ENCODE results near the gene PAIP2. TPM values are rescaled to one million over a fixed set of nuclear protein-coding genes. Genes with fewer than 3 reads are reported as not detected.

The PAIP2 gene
- total and polyA plus RNA-seq, 7 experiments from 2014 or later, result 88.8 to 417 (median 119) TPM

DNA sequence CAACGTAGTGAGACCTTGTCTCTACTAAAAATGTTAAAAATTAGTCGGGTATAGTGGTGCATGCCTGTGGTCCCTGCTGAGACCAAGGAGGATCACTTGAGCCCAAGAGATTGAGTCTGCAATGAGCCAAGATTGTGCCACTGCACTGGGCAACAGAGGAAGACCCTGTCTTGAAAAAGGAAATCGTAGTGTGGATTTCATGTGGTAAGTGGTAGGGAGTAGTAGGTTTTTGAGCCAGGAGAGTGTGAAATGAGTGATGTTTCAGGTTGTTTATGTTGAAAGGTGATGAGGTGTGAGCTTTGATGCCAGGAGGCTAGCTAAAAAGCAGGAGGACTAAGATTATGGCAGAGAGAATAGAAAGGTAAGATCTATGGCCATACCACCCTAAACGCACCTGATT is 42.2 kb upstream of the PAIP2 start:
- no peak for DNase-seq
- peak; percentile 38 for ATAC-seq
- Histone ChIP-seq H3K27ac (ENCODE audit: low read depth, low read length) (peak overlapping the region; percentile 22), H3K9me3 (ENCODE audit: control insufficient read depth in 2 of 3, low read length in 3 of 3) (no peaks in the 10 kb centered on the region), H3K36me3 (ENCODE audit: control insufficient read depth in 2 of 3, insufficient read depth in 3 of 3, low read length in 3 of 3) (peaks cover 0 to 3% (median 0%) of the 10 kb centered on the region in 3 experiments), H3K4me1 (ENCODE audit: control insufficient read depth in 2 of 2, insufficient read depth in 2 of 2, low read length in 2 of 2) (peaks cover 70 to 72% of the 10 kb centered on the region in 2 donors), H3K27me3 (ENCODE audit: control insufficient read depth in 2 of 2, insufficient read depth in 2 of 2, low read length in 2 of 2) (no peaks in the 10 kb centered on the region), H3K4me3 (ENCODE audit: low read length) (peak overlapping the region; percentile 8)
- intact Hi-C loops (cut with micrococcal nuclease), result loop anchor here (10.0 kb wide), 3 partner anchors 545 to 1545 kb away; partner anchors contain the start of genes BRD8 (in 1 of the 2), HNRNPA0 (in 1 of the 2) and KIF20A (in 1 of the 2)
- ChIA-PET CTCF (interaction anchor here (0.6 to 1.0 kb wide), 2 partner anchors 18 to 994 kb away, joined by 3 to 7 read pairs; no protein-coding TSS in a partner anchor), POLR2A (interaction anchor here (0.6 to 2.1 kb wide), 4 partner anchors 20 to 48 kb away, joined by 3 to 14 read pairs (median 3); partner anchors contain the start of gene PAIP2)
- Mint-ChIP-seq H3K36me3 (peaks cover 0 to 14% (median 4%) of the 10 kb centered on the region in 5 donors), H3K27ac (peak overlapping the region; percentile 7 to 83 (median 24)), H3K4me1 (peaks cover 64 to 95% (median 92%) of the 10 kb centered on the region in 7 donors), H3K4me3 (peak overlapping the region; percentile 18 to 99 (median 77)), H3K9me3 (peaks cover 0 to 4% (median 0%) of the 10 kb centered on the region in 11 donors), H3K27me3 (no peaks in the 10 kb centered on the region)

DNA sequence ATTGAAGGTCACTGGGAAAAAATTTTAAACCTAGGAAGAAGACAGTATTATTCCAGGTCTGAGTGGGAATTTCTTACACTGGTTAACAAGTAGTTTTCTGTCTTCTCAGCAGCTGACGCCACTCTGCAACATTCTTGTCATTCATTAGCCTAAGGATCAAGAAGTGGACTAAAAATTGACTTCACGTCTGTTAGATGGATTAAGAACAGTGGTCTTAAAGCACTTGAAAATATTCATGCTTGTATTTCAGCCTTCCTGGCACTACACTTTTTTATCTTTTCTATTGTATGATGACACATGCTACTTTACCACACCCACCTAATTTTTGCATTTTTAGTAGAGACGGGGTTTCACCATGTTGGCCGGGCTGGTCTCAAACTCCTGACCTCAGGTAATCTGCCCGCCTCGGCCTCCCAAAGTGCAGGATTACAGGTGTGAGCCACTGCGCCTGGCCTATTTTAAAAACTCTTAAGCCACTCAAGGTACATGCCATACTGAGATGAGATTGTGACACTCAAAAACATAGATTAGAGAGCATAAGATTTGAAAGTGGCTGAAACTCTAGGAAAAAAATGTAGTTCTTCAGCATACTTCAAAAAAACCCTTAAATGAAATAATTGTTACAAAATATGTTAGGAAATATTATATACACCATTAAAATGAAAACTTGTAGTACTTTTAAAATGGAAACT is 39.7 kb upstream of the PAIP2 start:
- peak overlapping the region in 5 of 9 donors; percentile 33 to 88 (median 56) for H3K27ac Mint-ChIP-seq
- ChIA-PET CTCF (no interaction called here), POLR2A (interaction anchor here (0.8 to 6.9 kb wide), 3 partner anchors 7 to 28 kb away, joined by 3 to 67 read pairs (median 4); partner anchors contain the start of gene MATR3)
- Histone ChIP-seq H3K9me3 (ENCODE audit: control insufficient read depth in 2 of 3, low read length in 3 of 3) (no peaks in the 10 kb centered on the region), H3K4me1 (ENCODE audit: control insufficient read depth in 2 of 2, insufficient read depth in 2 of 2, low read length in 2 of 2) (peaks cover 75 to 85% of the 10 kb centered on the region in 2 donors), H3K27me3 (ENCODE audit: control insufficient read depth in 2 of 2, insufficient read depth in 2 of 2, low read length in 2 of 2) (no peaks in the 10 kb centered on the region), H3K27ac (ENCODE audit: low read depth, low read length) (peak overlapping the region; percentile 20), H3K4me3 (ENCODE audit: low read length) (no peak overlapping the region), H3K36me3 (ENCODE audit: control insufficient read depth in 2 of 3, insufficient read depth in 3 of 3, low read length in 3 of 3) (no peaks in the 10 kb centered on the region)
- peaks cover 64 to 100% (median 97%) of the 10 kb centered on the region in 7 donors for H3K4me1 Mint-ChIP-seq
- peaks cover 0 to 4% (median 0%) of the 10 kb centered on the region in 11 donors for H3K9me3 Mint-ChIP-seq
- intact Hi-C loops (cut with micrococcal nuclease), result loop anchor here in 1 of 2 donors (1.0 kb wide), 1 partner anchor 8 kb away; no protein-coding TSS in a partner anchor
- DNase-seq (no peak), ATAC-seq (no peak)
- H3K27me3 Mint-ChIP-seq, result no peaks in the 10 kb centered on the region
- peak overlapping the region in 9 of 10 donors; percentile 45 to 93 (median 69) for H3K4me3 Mint-ChIP-seq
- H3K36me3 Mint-ChIP-seq, result peaks cover 0 to 9% (median 3%) of the 10 kb centered on the region in 5 donors

- Mint-ChIP-seq H3K36me3 (peaks cover 0 to 18% (median 6%) of the 10 kb centered on the region in 5 donors), H3K27ac (peak overlapping the region in 7 of 9 donors; percentile 13 to 86 (median 34)), H3K9me3 (peaks cover 0 to 7% (median 0%) of the 10 kb centered on the region in 11 donors), H3K4me3 (peak overlapping the region in 9 of 10 donors; percentile 22 to 93 (median 64)), H3K27me3 (no peaks in the 10 kb centered on the region), H3K4me1 (peaks cover 59 to 99% (median 94%) of the 10 kb centered on the region in 7 donors)
- peak overlapping the region; percentile 20 for H3K27ac ChIP-seq (ENCODE audit: low read depth, low read length)
- H3K4me3 ChIP-seq (ENCODE audit: low read length), result no peak overlapping the region
- no peaks in the 10 kb centered on the region for H3K36me3 ChIP-seq (ENCODE audit: control insufficient read depth in 2 of 3, insufficient read depth in 3 of 3, low read length in 3 of 3)
- H3K9me3 ChIP-seq (ENCODE audit: control insufficient read depth in 2 of 3, low read length in 3 of 3), result no peaks in the 10 kb centered on the region
- intact Hi-C loops (cut with micrococcal nuclease), result loop anchor here (1.0 kb wide), 2 partner anchors 8 to 10 kb away; no protein-coding TSS in a partner anchor
- ChIA-PET POLR2A (interaction anchor here (0.6 to 6.9 kb wide), 9 partner anchors 8 to 1265 kb away, joined by 3 to 67 read pairs (median 3); partner anchors contain the start of genes MATR3 and PAIP2), CTCF (interaction anchor here (0.7 to 1.0 kb wide), 5 partner anchors 18 to 164 kb away, joined by 3 read pairs; no protein-coding TSS in a partner anchor)
- ATAC-seq (no peak), DNase-seq (no peak)
- no peaks in the 10 kb centered on the region for H3K27me3 ChIP-seq (ENCODE audit: control insufficient read depth in 2 of 2, insufficient read depth in 2 of 2, low read length in 2 of 2)
- peaks cover 70 to 85% of the 10 kb centered on the region in 2 donors for H3K4me1 ChIP-seq (ENCODE audit: control insufficient read depth in 2 of 2, insufficient read depth in 2 of 2, low read length in 2 of 2)
Measured at GRCh38 chr5:139304391-139305324, 37.0 kb upstream of the PAIP2 start.

- Mint-ChIP-seq H3K9me3 (peaks cover 0 to 7% (median 0%) of the 10 kb centered on the region in 11 donors), H3K27ac (peak overlapping the region in 6 of 9 donors; percentile 5 to 86 (median 24)), H3K4me3 (peak overlapping the region in 9 of 10 donors; percentile 22 to 93 (median 64)), H3K4me1 (peaks cover 61 to 99% (median 96%) of the 10 kb centered on the region in 7 donors), H3K27me3 (no peaks in the 10 kb centered on the region), H3K36me3 (peaks cover 0 to 18% (median 4%) of the 10 kb centered on the region in 5 donors)
- POLR2A ChIA-PET, result interaction anchor here (6.9 kb wide), 1 partner anchor 11 kb away, joined by 67 read pairs; the partner anchor contains the start of gene MATR3
- CTCF ChIA-PET, result no interaction called here
- no peaks in the 10 kb centered on the region for H3K9me3 ChIP-seq (ENCODE audit: control insufficient read depth in 2 of 3, low read length in 3 of 3)
- H3K27me3 ChIP-seq (ENCODE audit: control insufficient read depth in 2 of 2, insufficient read depth in 2 of 2, low read length in 2 of 2), result no peaks in the 10 kb centered on the region
- intact Hi-C loops (cut with micrococcal nuclease), result loop anchor here in 1 of 2 donors (1.0 kb wide), 1 partner anchor 11 kb away; no protein-coding TSS in a partner anchor
- H3K4me3 ChIP-seq (ENCODE audit: low read length), result peak overlapping the region; percentile 1
- DNase-seq (no peak), ATAC-seq (peak; percentile 30)
- H3K36me3 ChIP-seq (ENCODE audit: control insufficient read depth in 2 of 3, insufficient read depth in 3 of 3, low read length in 3 of 3), result no peaks in the 10 kb centered on the region
- H3K27ac ChIP-seq (ENCODE audit: low read depth, low read length), result peak overlapping the region; percentile 22
- H3K4me1 ChIP-seq (ENCODE audit: control insufficient read depth in 2 of 2, insufficient read depth in 2 of 2, low read length in 2 of 2), result peaks cover 68 to 87% of the 10 kb centered on the region in 2 donors
Measured at GRCh38 chr5:139306197-139306596, 35.5 kb upstream of the PAIP2 start.

DNA sequence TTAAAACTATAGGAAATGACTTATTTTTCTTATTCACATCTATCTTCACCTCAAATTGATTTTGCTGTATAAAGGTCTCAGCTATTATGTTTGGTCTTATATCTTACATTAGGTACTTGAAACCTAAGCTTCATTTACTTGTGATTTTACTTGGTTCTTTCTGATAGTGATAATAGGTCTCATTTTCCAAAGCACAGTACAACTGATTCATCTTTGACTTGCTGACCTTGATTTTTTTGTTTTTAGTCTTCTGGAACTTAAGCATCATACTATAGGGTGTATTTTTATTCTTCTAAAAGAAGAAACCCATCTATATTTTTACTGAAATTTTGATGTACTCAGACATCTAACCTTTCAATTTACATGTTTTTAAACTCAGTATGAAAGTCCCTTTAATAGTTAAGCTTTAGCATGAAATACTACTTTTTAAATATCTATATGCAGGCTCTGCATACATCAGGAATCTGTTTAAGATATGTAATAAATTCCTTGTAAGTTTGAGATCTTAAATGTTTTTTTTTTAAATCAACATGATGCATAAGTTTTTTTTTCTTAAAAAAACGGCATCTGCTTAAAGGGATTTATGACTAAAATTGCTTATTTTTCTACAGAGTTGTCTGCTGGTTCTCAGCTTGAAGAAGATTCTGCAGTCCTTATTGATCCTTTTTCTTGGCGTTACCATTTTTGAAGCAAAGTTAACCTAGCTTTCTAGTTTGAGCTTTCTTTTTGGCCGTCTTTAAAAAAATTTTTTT is 34.9 kb upstream of the PAIP2 start:
- ChIA-PET POLR2A (interaction anchor here (0.7 to 6.9 kb wide), 3 partner anchors 10 to 17 kb away, joined by 3 to 67 read pairs (median 4); partner anchors contain the start of gene MATR3), CTCF (no interaction called here)
- DNase-seq (no peak), ATAC-seq (no peak)
- intact Hi-C loops (cut with micrococcal nuclease), result loop anchor here in 1 of 2 donors (1.0 kb wide), 1 partner anchor 12 kb away; no protein-coding TSS in a partner anchor
- H3K36me3 Mint-ChIP-seq, result peaks cover 0 to 15% (median 3%) of the 10 kb centered on the region in 5 donors
- Histone ChIP-seq H3K4me1 (ENCODE audit: control insufficient read depth in 2 of 2, insufficient read depth in 2 of 2, low read length in 2 of 2) (peaks cover 69 to 85% of the 10 kb centered on the region in 2 donors), H3K9me3 (ENCODE audit: control insufficient read depth in 2 of 3, low read length in 3 of 3) (no peaks in the 10 kb centered on the region), H3K27me3 (ENCODE audit: control insufficient read depth in 2 of 2, insufficient read depth in 2 of 2, low read length in 2 of 2) (no peaks in the 10 kb centered on the region), H3K36me3 (ENCODE audit: control insufficient read depth in 2 of 3, insufficient read depth in 3 of 3, low read length in 3 of 3) (no peaks in the 10 kb centered on the region), H3K27ac (ENCODE audit: low read depth, low read length) (no peak overlapping the region), H3K4me3 (ENCODE audit: low read length) (peak overlapping the region; percentile 1)
- H3K27ac Mint-ChIP-seq, result peak overlapping the region in 5 of 9 donors; percentile 13 to 86 (median 44)
- H3K4me3 Mint-ChIP-seq, result peak overlapping the region in 8 of 10 donors; percentile 22 to 93 (median 64)
- peaks cover 59 to 97% (median 94%) of the 10 kb centered on the region in 7 donors for H3K4me1 Mint-ChIP-seq
- no peaks in the 10 kb centered on the region for H3K27me3 Mint-ChIP-seq
- peaks cover 0 to 4% (median 0%) of the 10 kb centered on the region in 11 donors for H3K9me3 Mint-ChIP-seq
